Measurements from ENCODE around the gene ABCA7.

DNA sequence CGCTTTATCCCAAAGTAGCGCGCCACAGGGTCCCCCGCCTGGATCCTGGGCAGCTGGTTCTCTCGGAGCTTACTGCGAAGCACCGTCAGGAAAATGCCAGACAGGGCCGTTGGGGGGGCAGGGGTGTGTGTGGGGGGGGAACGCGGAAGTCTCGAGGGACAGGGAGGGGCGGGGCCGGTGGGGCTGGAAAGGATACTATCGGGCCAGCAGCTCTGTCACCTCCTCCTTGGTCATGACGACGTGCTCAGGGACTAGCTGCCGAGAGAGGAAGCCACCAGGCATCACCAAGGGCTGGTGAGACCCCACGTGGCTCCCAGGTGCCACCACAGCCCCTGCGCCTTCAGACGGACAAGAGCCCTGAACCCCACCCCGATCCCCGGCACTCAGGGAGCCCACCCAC is 50.0 kb downstream of the ABCA7 start:
- TF ChIP-seq EZH2 (IDR thresholded peaks at IDR 0.05; ENCODE audit: insufficient read depth, poor library complexity, severe bottlenecking) (no peak), EZH2phosphoT487 (IDR thresholded peaks at IDR 0.05; ENCODE audit: insufficient read depth, low read depth) (no peak)
